Measurements from ENCODE around the gene HIVEP3.

HIVEP3 gene

DNA sequence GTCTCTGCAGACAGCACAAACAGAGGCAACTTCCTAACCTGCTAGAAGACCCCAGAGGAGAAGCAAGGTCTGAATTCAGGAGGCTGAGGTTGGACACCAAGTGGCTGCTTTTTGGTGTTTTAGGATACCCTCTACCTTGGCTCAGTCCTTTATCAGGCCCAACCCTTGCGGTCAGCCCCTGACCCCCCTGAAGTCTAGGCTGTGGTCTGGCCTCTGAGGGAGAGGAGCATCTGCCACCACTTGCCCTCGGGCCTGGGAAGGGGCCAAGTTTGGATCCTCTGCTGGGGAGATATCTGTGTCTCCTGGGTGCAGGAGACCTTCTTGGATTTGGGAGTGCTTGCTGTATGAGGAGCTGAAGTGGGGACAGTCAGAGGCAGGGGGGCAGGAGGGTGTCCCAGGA lies 455.2 kb downstream of the HIVEP3 start:
- in situ Hi-C loops (cut with MboI; ENCODE audit: low sequenced_read_pairs) = no loop called here

DNA sequence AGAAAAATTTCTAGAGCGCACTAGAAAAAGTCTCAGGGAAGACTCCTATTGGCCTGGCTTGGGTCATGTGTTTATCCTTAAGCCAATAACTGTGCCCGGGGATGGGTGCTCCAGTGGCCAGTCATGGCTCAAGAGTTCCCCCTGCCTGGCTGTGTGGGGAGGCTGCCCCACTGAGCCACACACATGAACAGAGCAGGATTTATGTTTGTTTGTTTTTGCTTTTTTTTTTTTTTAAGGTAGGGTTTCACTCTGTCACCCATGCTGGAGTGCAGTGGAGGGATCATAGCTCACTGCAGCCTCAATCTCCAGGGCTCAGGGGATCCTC lies 456.1 kb downstream of the HIVEP3 start:
- in situ Hi-C loops (cut with MboI; ENCODE audit: low sequenced_read_pairs) = no loop called here

GRCh38 chr1:41461790-41462679 lies 456.7 kb downstream of the HIVEP3 start:
- in situ Hi-C loops (cut with MboI; ENCODE audit: low sequenced_read_pairs) = no loop called here

DNA sequence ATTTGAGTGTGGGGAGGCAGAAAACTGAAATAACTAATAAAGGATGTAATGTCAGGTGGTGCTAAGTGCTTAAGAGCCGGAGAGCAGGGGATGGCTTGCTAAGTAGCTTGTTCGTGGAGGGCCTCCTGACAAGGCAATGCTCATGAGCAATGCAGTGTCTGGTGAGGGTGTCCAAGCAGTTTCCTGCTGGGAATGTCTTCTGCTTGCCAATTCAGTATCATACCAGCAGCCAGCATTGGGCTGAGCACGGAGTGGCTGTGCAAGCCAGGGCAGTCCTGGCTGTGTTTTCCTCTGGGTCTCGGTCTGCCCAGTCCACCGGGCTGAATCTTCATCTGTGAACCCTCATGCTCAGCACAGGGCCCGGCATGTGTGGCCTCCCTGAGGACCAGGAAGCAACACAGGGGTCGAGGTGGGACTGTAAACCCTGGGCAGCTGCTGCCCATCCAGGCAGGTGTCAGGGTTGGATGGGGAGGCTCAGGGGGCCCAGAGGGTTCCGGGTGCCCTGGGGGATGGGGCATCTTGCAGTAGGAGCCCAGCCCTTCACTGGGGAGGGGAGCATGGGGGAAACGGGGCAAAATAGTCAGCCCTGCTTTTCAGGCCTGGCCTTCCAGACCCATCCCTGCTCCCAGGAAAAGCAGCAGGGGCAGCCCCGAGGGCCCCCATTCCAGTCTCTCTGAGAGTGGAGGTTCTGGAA lies 461.7 kb downstream of the HIVEP3 start:
- in situ Hi-C loops (cut with MboI; ENCODE audit: low sequenced_read_pairs) = no loop called here

All from HL-60/S4 treated with phorbol 12-myristate 13-acetate at 8.2 ng/mL for 4 days and 3 days (cell line).